ENCODE results near the gene SUV39H1.
"Not testable (repeated sequence)": the region's sequence is repeated elsewhere in the genome, so short reads cannot be mapped to it uniquely, and the experiment has no call there.

Gene SUV39H1

GRCh38 chrX:48696301-48696908 lies at the start of gene SUV39H1:
SUV39H1 (plus strand) TSS chrX:48696734; CDS start chrX:48696785, 51 bp downstream.
- peak; percentile 53 to 75 for DNase-seq (ENCODE audit: low read depth in 2 of 2)

- peak; percentile 5 for DNase-seq (ENCODE audit: low read depth in 2 of 2)
Observed at GRCh38 chrX:48648336-48648751, 48.2 kb upstream of the SUV39H1 start.

GRCh38 chrX:48649102-48649501 lies 47.4 kb upstream of the SUV39H1 start:
- DNase-seq (ENCODE audit: low read depth in 2 of 2) = no peak

GRCh38 chrX:48652055-48652579 lies 44.4 kb upstream of the SUV39H1 start:
- DNase-seq (ENCODE audit: low read depth in 2 of 2) = not testable (repeated sequence)

GRCh38 chrX:48654746-48655145 lies 41.8 kb upstream of the SUV39H1 start:
- not testable (repeated sequence) for DNase-seq (ENCODE audit: low read depth in 2 of 2)

- DNase-seq (ENCODE audit: low read depth in 2 of 2) = not testable (repeated sequence)
Observed at GRCh38 chrX:48659686-48660085, 36.8 kb upstream of the SUV39H1 start.

GRCh38 chrX:48663241-48663640 lies 33.3 kb upstream of the SUV39H1 start:
- no peak for DNase-seq (ENCODE audit: low read depth in 2 of 2)

- no peak for DNase-seq (ENCODE audit: low read depth in 2 of 2)
Observed at GRCh38 chrX:48664156-48664555, 32.4 kb upstream of the SUV39H1 start.

GRCh38 chrX:48665991-48666390 lies 30.5 kb upstream of the SUV39H1 start:
- no peak for DNase-seq (ENCODE audit: low read depth in 2 of 2)

GRCh38 chrX:48666649-48667048 lies 29.9 kb upstream of the SUV39H1 start:
- no peak for DNase-seq (ENCODE audit: low read depth in 2 of 2)

- DNase-seq (ENCODE audit: low read depth in 2 of 2) = no peak
Observed at GRCh38 chrX:48667509-48667908, 29.0 kb upstream of the SUV39H1 start.

GRCh38 chrX:48668187-48668586 lies 28.3 kb upstream of the SUV39H1 start:
- not testable (repeated sequence) for DNase-seq (ENCODE audit: low read depth in 2 of 2)

- peak; percentile 75 to 80 for DNase-seq (ENCODE audit: low read depth in 2 of 2)
Observed at GRCh38 chrX:48676106-48676892, 20.2 kb upstream of the SUV39H1 start.

GRCh38 chrX:48676893-48677270 lies 19.7 kb upstream of the SUV39H1 start:
- no peak for DNase-seq (ENCODE audit: low read depth in 2 of 2)

GRCh38 chrX:48677516-48677915 lies 19.0 kb upstream of the SUV39H1 start:
- DNase-seq (ENCODE audit: low read depth in 2 of 2) = no peak

GRCh38 chrX:48680467-48680866 lies 16.1 kb upstream of the SUV39H1 start:
- DNase-seq (ENCODE audit: low read depth in 2 of 2) = not testable (repeated sequence)

GRCh38 chrX:48680925-48681324 lies 15.6 kb upstream of the SUV39H1 start:
- not testable (repeated sequence) for DNase-seq (ENCODE audit: low read depth in 2 of 2)

GRCh38 chrX:48681539-48682183 lies 14.9 kb upstream of the SUV39H1 start:
- no peak for DNase-seq (ENCODE audit: low read depth in 2 of 2)

GRCh38 chrX:48682795-48683194 lies 13.7 kb upstream of the SUV39H1 start:
- not testable (repeated sequence) for DNase-seq (ENCODE audit: low read depth in 2 of 2)

GRCh38 chrX:48683411-48683982 lies 13.0 kb upstream of the SUV39H1 start, which contains the start of gene WAS:
WAS (plus strand) TSS chrX:48683799; CDS start chrX:48683854, 55 bp downstream.
- DNase-seq (ENCODE audit: low read depth in 2 of 2) = no peak

GRCh38 chrX:48684134-48684533 lies 12.4 kb upstream of the SUV39H1 start:
- DNase-seq (ENCODE audit: low read depth in 2 of 2) = no peak

- no peak for DNase-seq (ENCODE audit: low read depth in 2 of 2)
Observed at GRCh38 chrX:48685416-48685815, 11.1 kb upstream of the SUV39H1 start.
